GM12878 (cell line): ENCODE measurements around the gene ITFG1. TPM values are rescaled to one million over a fixed set of nuclear protein-coding genes. Genes with fewer than 3 reads are reported as not detected.

Experiments used
- ATAC-seq: fragments of 200-7000 bp; cut with Tn5 transposase; 3 replicates; pipeline ENCODE4 v1.9.1; 2020; ENCODE audit warnings: mild to moderate bottlenecking, moderate library complexity
- BruUV-seq: library from RNA; stranded (reverse); fragments of 400-500 nt; replicated peaks from 2 replicates; lab custom pipeline; 2021; lab: Mats Ljungman, UMichigan
- CTCF ChIA-PET: fragments of 300-600 bp; sonication (Branson Sonifier 250); formaldehyde crosslinking; extraction: SDS; loops from one replicate; lab custom pipeline; 2021; ENCODE audit warnings: inconsistent platforms; lab: Yijun Ruan, JAX
- POLR2A ChIA-PET: fragments of 350-600 bp; formaldehyde crosslinking; extraction: SDS; loops from one replicate; lab custom pipeline; 2021; ENCODE audit warnings: inconsistent platforms; lab: Charles Lee
- RAD21 ChIA-PET: fragments of 300-600 bp; sonication (Branson Sonifier 250); formaldehyde crosslinking; loops from one replicate; lab custom pipeline; 2023; ENCODE audit warnings: antibody characterized with exemption; ENCODE audit not compliant: unreplicated experiment; lab: Charles Lee
- SMC1A ChIA-PET: fragments of 300-600 bp; sonication (Branson Sonifier 250); formaldehyde crosslinking; loops from one replicate; lab custom pipeline; 2023; ENCODE audit not compliant: unreplicated experiment, uncharacterized antibody; lab: Charles Lee
- DNase-seq: peaks from one replicate; pipeline ENCODE4 v3.0.0-alpha.2; 2011; ENCODE audit warnings: low read depth, low spot score
- FAIRE-seq: peaks from 3 replicates; lab custom pipeline; 2011; peaks lifted over from hg19 to GRCh38; lab: Jason Lieb, UNC
- H2AFZ ChIP-seq: 2 replicates; pipeline ENCODE4 v1.6.0; 2011; ENCODE audit warnings: low read depth, low read length, control low read depth; ENCODE audit not compliant: control insufficient read depth
- H3K27ac ChIP-seq: 2 replicates; pipeline ENCODE4 v1.5.1; 2011; ENCODE audit warnings: control low read depth; ENCODE audit not compliant: control insufficient read depth, insufficient read depth
- H3K27me3 ChIP-seq, 2 experiments: replicated peaks in 1 of 2; 2 replicates each; pipeline versions ENCODE4 v1.6.0 to v1.6.1; 2011; ENCODE audit warnings: low read length in 1 of 2; ENCODE audit not compliant: control insufficient read depth in 2 of 2, insufficient read depth in 2 of 2
- H3K36me3 ChIP-seq, 2 experiments: 2 replicates each; pipeline ENCODE4 v1.5.1; 2011; ENCODE audit warnings: low read length in 1 of 2; ENCODE audit not compliant: control insufficient read depth in 2 of 2, insufficient read depth in 2 of 2
- H3K4me1 ChIP-seq: 2 replicates; pipeline ENCODE4 v1.6.1; 2011; ENCODE audit warnings: mild to moderate bottlenecking, low read length, moderate library complexity, mixed read lengths; ENCODE audit not compliant: control insufficient read depth, insufficient read depth
- H3K4me2 ChIP-seq: 2 replicates; pipeline ENCODE4 v1.6.0; 2011; ENCODE audit warnings: control low read depth; ENCODE audit not compliant: control insufficient read depth, insufficient read depth
- H3K4me3 ChIP-seq: fragments of 200-600 bp; sonication (generic); 2 replicates; pipeline ENCODE4 v1.5.1; 2016
- H3K79me2 ChIP-seq: 2 replicates; pipeline ENCODE4 v1.6.0; 2011; ENCODE audit warnings: low read length; ENCODE audit not compliant: control insufficient read depth, insufficient read depth
- H3K9ac ChIP-seq: 2 replicates; pipeline ENCODE4 v1.8.0; 2011; ENCODE audit warnings: low read length, control low read depth, mixed read lengths; ENCODE audit not compliant: control insufficient read depth, insufficient read depth
- H3K9me3 ChIP-seq: replicated peaks from 3 replicates; pipeline ENCODE4 v1.5.1; 2011; ENCODE audit warnings: mild to moderate bottlenecking, low read length; ENCODE audit not compliant: control insufficient read depth, insufficient read depth
- H4K20me1 ChIP-seq: 2 replicates; pipeline ENCODE4 v1.6.0; 2011; ENCODE audit not compliant: control insufficient read depth, insufficient read depth
- ASH2L ChIP-seq: fragments of 300-600, 200-600 bp; sonication (generic); IDR thresholded peaks from 2 replicates; pipeline ENCODE4 v1.6.1; 2017; ENCODE audit warnings: low read depth, mild to moderate bottlenecking, borderline replicate concordance
- CHD1 ChIP-seq: IDR thresholded peaks from 2 replicates; pipeline ENCODE4 v1.6.1; 2012; ENCODE audit warnings: low read depth, low read length, improper control_type of control experiment
- ETV6 ChIP-seq, 2 experiments: fragments of 450-650 bp in 1 of 2; IDR thresholded peaks in 1 of 2; conservative IDR thresholded peaks in 1 of 2; 2 replicates each; pipeline ENCODE4 v1.6.1; 2014; ENCODE audit warnings: antibody characterized with exemption in 1 of 2, borderline replicate concordance in 1 of 2, low read depth in 1 of 2, mild to moderate bottlenecking in 1 of 2, moderate library complexity in 1 of 2
- GATAD2B ChIP-seq: fragments of 450-650 bp; conservative IDR thresholded peaks from 2 replicates; pipeline ENCODE4 v1.6.1; 2017; ENCODE audit warnings: low read depth, mild to moderate bottlenecking, moderate library complexity
- IKZF1 ChIP-seq: fragments of 450-650 bp; conservative IDR thresholded peaks from 2 replicates; pipeline ENCODE4 v1.6.1; 2017; ENCODE audit warnings: antibody characterized with exemption, mild to moderate bottlenecking
- IKZF2 ChIP-seq, 2 experiments: fragments of 450-650 bp; IDR thresholded peaks; 2 replicates each; pipeline ENCODE4 v1.6.1; 2017; ENCODE audit warnings: mild to moderate bottlenecking in 2 of 2, moderate library complexity in 2 of 2
- MEF2B ChIP-seq: fragments of 450-650 bp; IDR thresholded peaks from 2 replicates; pipeline ENCODE4 v1.6.1; 2018; ENCODE audit warnings: mild to moderate bottlenecking, moderate library complexity; ENCODE audit not compliant: partially characterized antibody, poor library complexity, severe bottlenecking
- NR2C1 ChIP-seq: fragments of 450-650 bp; IDR thresholded peaks from 2 replicates; pipeline ENCODE4 v1.6.1; 2017; ENCODE audit warnings: antibody characterized with exemption, mild to moderate bottlenecking, moderate library complexity
- NR2C2 ChIP-seq: IDR thresholded peaks from 2 replicates; pipeline ENCODE4 v1.6.1; 2011; ENCODE audit warnings: borderline replicate concordance, low read depth; ENCODE audit not compliant: control insufficient read depth, insufficient read length
- RB1 ChIP-seq: fragments of 450-650 bp; formaldehyde crosslinking; IDR thresholded peaks from 2 replicates; pipeline ENCODE4 v1.6.1; 2017; ENCODE audit warnings: mild to moderate bottlenecking, borderline replicate concordance
- WRNIP1 ChIP-seq: IDR thresholded peaks from 2 replicates; pipeline ENCODE4 v1.6.1; 2011; ENCODE audit warnings: low read depth, low read length, improper control_type of control experiment, borderline replicate concordance
- WGBS: methylation state at CpG from one replicate; pipeline ENCODE4 v1.1.6; 2016; ENCODE audit warnings: low lambda C conversion rate; ENCODE audit not compliant: insufficient replicate concordance, insufficient coverage; ENCODE audit errors: missing lambda C conversion rate; 5-methylcytosine and 5-hydroxymethylcytosine counted together
- in situ Hi-C: fragments of 300-500 bp; cut with MboI; formaldehyde crosslinking; loops from 9 replicates; pipeline ENCODE4 v1.14.3; 2018; ENCODE audit warnings: mixed read lengths
- intact Hi-C: fragments of 100-400 bp; cut with micrococcal nuclease; formaldehyde crosslinking; loops from one replicate; pipeline ENCODE4 v1.14.2; 2022; ENCODE audit not compliant: unreplicated experiment
- polyA plus RNA-seq, 11 experiments: library from polyadenylated mRNA; depleted of rRNA in 4 of 11; unstranded in 6 of 11; stranded (reverse) in 5 of 11; fragments of >200 nt; fragmentation: Nextera tagmentation in 4 of 11; fragmentation: Illumina TruSeq in 1 of 11; extraction: Ambion mirVana in 4 of 11; extraction: Trizol in 1 of 11; gene quantifications; 1 replicate in 1 of 11; 2 replicates in 10 of 11; pipeline versions ENCODE4 v1.2.1 to v1.2.3, GENCODE V29; 2011 to 2016; ENCODE audit warnings: inconsistent platforms in 2 of 11, missing spikeins in 2 of 11, low read depth in 1 of 11
- total RNA-seq, 4 experiments: library from RNA; depleted of rRNA in 3 of 4; stranded (reverse); fragments of >200 nt in 3 of 4; fragmentation: Illumina TruSeq in 1 of 4; extraction: Trizol in 1 of 4; gene quantifications; 2 replicates each; pipeline versions ENCODE4 v1.2.1 to v1.2.3, GENCODE V29; 2013 to 2021
- TF ChIP-seq, protein P1 (sequence below): IDR thresholded peaks from 2 replicates; pipeline ENCODE4 v1.6.1; 2012; ENCODE audit warnings: improper control_type of control experiment, low read depth, low read length; ENCODE audit not compliant: insufficient replicate concordance

The ITFG1 gene
- total and polyA plus RNA-seq, 10 of the 15 experiments (the other 5 are each of a cell fraction or from before 2014, with no cell fraction given), result 9.3 to 56.3 (median 28.6) TPM

DNA sequence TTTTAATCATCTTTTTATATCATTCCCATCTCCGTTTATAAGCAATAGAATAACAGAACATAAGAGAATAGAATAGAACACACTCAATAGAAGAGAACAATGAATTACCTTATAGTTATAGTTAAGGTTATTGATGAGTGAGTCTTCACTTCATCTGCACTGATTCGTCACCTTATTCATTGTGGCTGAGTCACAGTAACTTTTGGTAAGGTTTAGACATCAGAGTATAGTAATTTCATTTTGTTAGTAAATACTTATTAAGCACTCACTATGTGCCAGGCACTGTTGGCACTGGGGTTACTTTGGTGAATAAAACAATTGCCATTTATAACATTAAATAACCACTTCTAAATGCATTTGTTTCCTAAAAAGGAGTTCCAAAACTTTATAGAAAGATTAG, 22.8 kb upstream of the ITFG1 start (continued):
- TF ChIP-seq, protein P1, sequence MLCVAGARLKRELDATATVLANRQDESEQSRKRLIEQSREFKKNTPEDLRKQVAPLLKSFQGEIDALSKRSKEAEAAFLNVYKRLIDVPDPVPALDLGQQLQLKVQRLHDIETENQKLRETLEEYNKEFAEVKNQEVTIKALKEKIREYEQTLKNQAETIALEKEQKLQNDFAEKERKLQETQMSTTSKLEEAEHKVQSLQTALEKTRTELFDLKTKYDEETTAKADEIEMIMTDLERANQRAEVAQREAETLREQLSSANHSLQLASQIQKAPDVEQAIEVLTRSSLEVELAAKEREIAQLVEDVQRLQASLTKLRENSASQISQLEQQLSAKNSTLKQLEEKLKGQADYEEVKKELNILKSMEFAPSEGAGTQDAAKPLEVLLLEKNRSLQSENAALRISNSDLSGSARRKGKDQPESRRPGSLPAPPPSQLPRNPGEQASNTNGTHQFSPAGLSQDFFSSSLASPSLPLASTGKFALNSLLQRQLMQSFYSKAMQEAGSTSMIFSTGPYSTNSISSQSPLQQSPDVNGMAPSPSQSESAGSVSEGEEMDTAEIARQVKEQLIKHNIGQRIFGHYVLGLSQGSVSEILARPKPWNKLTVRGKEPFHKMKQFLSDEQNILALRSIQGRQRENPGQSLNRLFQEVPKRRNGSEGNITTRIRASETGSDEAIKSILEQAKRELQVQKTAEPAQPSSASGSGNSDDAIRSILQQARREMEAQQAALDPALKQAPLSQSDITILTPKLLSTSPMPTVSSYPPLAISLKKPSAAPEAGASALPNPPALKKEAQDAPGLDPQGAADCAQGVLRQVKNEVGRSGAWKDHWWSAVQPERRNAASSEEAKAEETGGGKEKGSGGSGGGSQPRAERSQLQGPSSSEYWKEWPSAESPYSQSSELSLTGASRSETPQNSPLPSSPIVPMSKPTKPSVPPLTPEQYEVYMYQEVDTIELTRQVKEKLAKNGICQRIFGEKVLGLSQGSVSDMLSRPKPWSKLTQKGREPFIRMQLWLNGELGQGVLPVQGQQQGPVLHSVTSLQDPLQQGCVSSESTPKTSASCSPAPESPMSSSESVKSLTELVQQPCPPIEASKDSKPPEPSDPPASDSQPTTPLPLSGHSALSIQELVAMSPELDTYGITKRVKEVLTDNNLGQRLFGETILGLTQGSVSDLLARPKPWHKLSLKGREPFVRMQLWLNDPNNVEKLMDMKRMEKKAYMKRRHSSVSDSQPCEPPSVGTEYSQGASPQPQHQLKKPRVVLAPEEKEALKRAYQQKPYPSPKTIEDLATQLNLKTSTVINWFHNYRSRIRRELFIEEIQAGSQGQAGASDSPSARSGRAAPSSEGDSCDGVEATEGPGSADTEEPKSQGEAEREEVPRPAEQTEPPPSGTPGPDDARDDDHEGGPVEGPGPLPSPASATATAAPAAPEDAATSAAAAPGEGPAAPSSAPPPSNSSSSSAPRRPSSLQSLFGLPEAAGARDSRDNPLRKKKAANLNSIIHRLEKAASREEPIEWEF, result no peak

DNA sequence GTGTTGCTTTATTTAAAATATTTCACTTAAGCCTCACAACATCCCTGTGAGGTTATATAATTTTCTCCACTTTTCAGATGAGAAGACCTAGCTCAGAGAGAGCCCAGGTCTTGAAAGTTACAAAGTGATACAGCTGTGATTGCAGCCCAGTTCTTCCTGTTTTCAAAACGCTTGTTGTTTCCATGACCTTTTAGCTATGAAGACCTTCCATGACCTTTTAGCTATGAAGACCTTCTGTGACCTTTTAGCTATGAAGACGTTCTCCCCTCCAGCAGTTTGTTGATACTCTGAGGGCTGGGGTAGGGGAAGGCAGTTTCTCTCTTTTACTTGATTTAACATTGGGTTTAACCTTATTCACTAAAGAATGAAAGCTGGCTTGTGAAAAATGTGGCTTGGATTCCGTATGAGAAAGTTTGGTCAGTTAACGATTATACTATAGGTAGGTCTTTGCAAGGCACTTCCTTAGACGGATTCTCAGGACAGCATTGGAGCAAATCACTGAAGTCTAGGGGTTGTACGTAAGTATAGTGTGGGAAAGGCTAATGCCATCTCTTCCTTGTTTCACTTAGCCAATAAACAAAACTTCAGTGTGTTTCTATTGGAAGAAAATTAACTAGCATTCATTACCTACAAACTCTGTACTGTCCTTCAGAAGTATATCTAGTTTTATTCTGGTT, 21.0 kb upstream of the ITFG1 start:
- in situ Hi-C loops, result no loop called here
- intact Hi-C loops, result no loop called here
- H3K27ac ChIP-seq, result no peak overlapping the region; the same call in 1 of the 2 replicates

More for the DNA sequence above, 21.0 kb upstream of the ITFG1 start:
- peaks cover 18% of the 10 kb centered on the region for H3K79me2 ChIP-seq
- H3K36me3 ChIP-seq, result no peaks in the 10 kb centered on the region
- H3K9me3 ChIP-seq, result peaks cover 2% of the 10 kb centered on the region; the same call in 1 of the 3 replicates
- H3K9ac ChIP-seq, result no peak overlapping the region
- H2AFZ ChIP-seq, result no peak overlapping the region; the same call in 1 of the 2 replicates
- no peaks in the 10 kb centered on the region for H4K20me1 ChIP-seq
- 81% methylated on average over 6 of the region's 6 CpGs for WGBS
- POLR2A ChIA-PET, result interaction anchor here (1.1 to 2.9 kb wide), 4 partner anchors 12 to 19 kb away, joined by 3 to 28 read pairs (median 7); partner anchors contain the start of genes ITFG1 and PHKB
- RAD21 ChIA-PET, result interaction anchor here (1.0 to 6.4 kb wide), 6 partner anchors 8 to 118 kb away, joined by 4 to 102 read pairs (median 8); partner anchors contain the start of genes ITFG1 and PHKB
- no peaks in the 10 kb centered on the region for H3K27me3 ChIP-seq
- no peak overlapping the region for H3K4me3 ChIP-seq
- no peak overlapping the region for H3K4me2 ChIP-seq
- no peak for FAIRE-seq
- BruUV-seq, result no TSS peak
- CTCF ChIA-PET, result interaction anchor here (1.9 to 6.0 kb wide), 4 partner anchors 11 to 444 kb away, joined by 4 to 50 read pairs (median 22); partner anchors contain the start of genes ITFG1 and PHKB
- SMC1A ChIA-PET, result interaction anchor here (1.1 to 9.5 kb wide), 9 partner anchors 11 to 42 kb away, joined by 3 to 165 read pairs (median 5); partner anchors contain the start of genes ITFG1 and PHKB
- peaks cover 23% of the 10 kb centered on the region for H3K4me1 ChIP-seq
- TF ChIP-seq WRNIP1 (no peak), NR2C1 (no peak), ASH2L (no peak), ETV6 (conservative IDR thresholded peaks at IDR 0.05 in 1 of 2, IDR thresholded peaks at IDR 0.05 in 1 of 2; ENCODE audit: borderline replicate concordance in 1 of 2, low read depth in 1 of 2) (no peak), IKZF1 (no peak), IKZF2 (IDR thresholded peaks at IDR 0.05) (no peak), NR2C2 (no peak), GATAD2B (no peak), MEF2B (no peak), RB1 (no peak), CHD1 (no peak)
- peak; percentile 27 for ATAC-seq
- DNase-seq, result no peak
